HT1080 (cell line): ENCODE results near the gene HAO2. TPM values are rescaled to one million over a fixed set of nuclear protein-coding genes. Genes with fewer than 3 reads are reported as not detected.
"Not testable (repeated sequence)": the region's sequence is repeated elsewhere in the genome, so short reads cannot be mapped to it uniquely, and the experiment has no call there.

Experiments used
- DNase-seq: peaks from one replicate; pipeline ENCODE4 v3.0.0-alpha.2; 2015; ENCODE audit warnings: low read depth
- total RNA-seq: library from RNA; depleted of rRNA; stranded (reverse); fragments of >200 nt; shearing (Covaris generic); gene quantifications from 2 replicates; pipeline ENCODE4 v1.2.3, GENCODE V29; 2014

HAO2 gene
- total RNA-seq, 1 experiment from 2014 or later, result not detected

- DNase-seq, result not testable (repeated sequence)
These were observed 9.0 kb downstream of the HAO2 start for GRCh38 chr1:119377594-119377993.

GRCh38 chr1:119379117-119379516 is 10.5 kb downstream of the HAO2 start:
- no peak for DNase-seq

- no peak for DNase-seq
These were observed 11.7 kb downstream of the HAO2 start for GRCh38 chr1:119380304-119380703.

- DNase-seq, result no peak
These were observed 12.5 kb downstream of the HAO2 start for GRCh38 chr1:119380983-119381662.

GRCh38 chr1:119384591-119384990 is 16.0 kb downstream of the HAO2 start:
- DNase-seq, result no peak

GRCh38 chr1:119385650-119386049 is 17.1 kb downstream of the HAO2 start:
- DNase-seq, result no peak

GRCh38 chr1:119387858-119388257 is 19.3 kb downstream of the HAO2 start:
- DNase-seq, result no peak

- no peak for DNase-seq
These were observed 19.9 kb downstream of the HAO2 start for GRCh38 chr1:119388450-119388849.

- DNase-seq, result no peak
These were observed 21.9 kb downstream of the HAO2 start for GRCh38 chr1:119390526-119390925.

GRCh38 chr1:119391749-119392148 is 23.2 kb downstream of the HAO2 start:
- no peak for DNase-seq

- DNase-seq, result no peak
These were observed 25.5 kb downstream of the HAO2 start for GRCh38 chr1:119394085-119394484.

- DNase-seq, result no peak
These were observed 28.4 kb downstream of the HAO2 start for GRCh38 chr1:119396982-119397381.

- no peak for DNase-seq
These were observed 29.4 kb downstream of the HAO2 start for GRCh38 chr1:119397986-119398385.

- DNase-seq, result no peak
These were observed 36.2 kb downstream of the HAO2 start for GRCh38 chr1:119404736-119405135.

- no peak for DNase-seq
These were observed 41.1 kb downstream of the HAO2 start for GRCh38 chr1:119409731-119410130.

GRCh38 chr1:119410961-119411360 is 42.4 kb downstream of the HAO2 start:
- DNase-seq, result no peak

GRCh38 chr1:119414950-119415349 is 46.4 kb downstream of the HAO2 start, which contains the start of gene HSD3B2:
TSS of gene HSD3B2 (plus strand) at chr1:119415150. CDS start at chr1:119415420, 270 bp downstream.
- no peak for DNase-seq

GRCh38 chr1:119416006-119416640 is 47.5 kb downstream of the HAO2 start:
- DNase-seq, result no peak

- DNase-seq, result no peak
These were observed 50.5 kb downstream of the HAO2 start for GRCh38 chr1:119419109-119419508.

GRCh38 chr1:119420638-119421037 is 52.1 kb downstream of the HAO2 start:
- no peak for DNase-seq

- no peak for DNase-seq
These were observed 54.0 kb downstream of the HAO2 start for GRCh38 chr1:119422631-119423030.

- DNase-seq, result no peak
These were observed 60.4 kb downstream of the HAO2 start for GRCh38 chr1:119428991-119429390.

- DNase-seq, result no peak
These were observed 61.1 kb downstream of the HAO2 start for GRCh38 chr1:119429687-119430086.
